Activated naive CD8-positive, alpha-beta T cell treated with anti-CD3 and anti-CD28 coated beads, Interleukin-2, amount 50 U/mL, for 24 hours (primary cell): ENCODE data around the gene TMIE.

Source experiments
- ATAC-seq: fragments of 150-1000 bp; cut with Tn5 transposase; one replicate; pipeline ENCODE4 v1.10.0; 2021
- DNase-seq: peaks from one replicate; pipeline ENCODE4 v3.0.0; 2021
- H3K27ac Mint-ChIP-seq: one replicate; pipeline ENCODE4 v1.8.0; 2021; ENCODE audit warnings: mild to moderate bottlenecking, mixed read lengths
- H3K27me3 Mint-ChIP-seq: one replicate; pipeline ENCODE4 v1.8.0; 2021; ENCODE audit warnings: mixed read lengths
- H3K36me3 Mint-ChIP-seq: one replicate; pipeline ENCODE4 v1.8.0; 2021; ENCODE audit warnings: low read depth, mixed read lengths
- H3K4me1 Mint-ChIP-seq: one replicate; pipeline ENCODE4 v1.8.0; 2021; ENCODE audit warnings: mixed read lengths
- H3K4me3 Mint-ChIP-seq: one replicate; pipeline ENCODE4 v1.8.0; 2021; ENCODE audit warnings: mild to moderate bottlenecking, moderate library complexity, mixed read lengths
- H3K9me3 Mint-ChIP-seq: one replicate; pipeline ENCODE4 v1.8.0; 2021; ENCODE audit warnings: mixed read lengths

Gene TMIE, protein sequence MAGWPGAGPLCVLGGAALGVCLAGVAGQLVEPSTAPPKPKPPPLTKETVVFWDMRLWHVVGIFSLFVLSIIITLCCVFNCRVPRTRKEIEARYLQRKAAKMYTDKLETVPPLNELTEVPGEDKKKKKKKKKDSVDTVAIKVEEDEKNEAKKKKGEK

DNA sequence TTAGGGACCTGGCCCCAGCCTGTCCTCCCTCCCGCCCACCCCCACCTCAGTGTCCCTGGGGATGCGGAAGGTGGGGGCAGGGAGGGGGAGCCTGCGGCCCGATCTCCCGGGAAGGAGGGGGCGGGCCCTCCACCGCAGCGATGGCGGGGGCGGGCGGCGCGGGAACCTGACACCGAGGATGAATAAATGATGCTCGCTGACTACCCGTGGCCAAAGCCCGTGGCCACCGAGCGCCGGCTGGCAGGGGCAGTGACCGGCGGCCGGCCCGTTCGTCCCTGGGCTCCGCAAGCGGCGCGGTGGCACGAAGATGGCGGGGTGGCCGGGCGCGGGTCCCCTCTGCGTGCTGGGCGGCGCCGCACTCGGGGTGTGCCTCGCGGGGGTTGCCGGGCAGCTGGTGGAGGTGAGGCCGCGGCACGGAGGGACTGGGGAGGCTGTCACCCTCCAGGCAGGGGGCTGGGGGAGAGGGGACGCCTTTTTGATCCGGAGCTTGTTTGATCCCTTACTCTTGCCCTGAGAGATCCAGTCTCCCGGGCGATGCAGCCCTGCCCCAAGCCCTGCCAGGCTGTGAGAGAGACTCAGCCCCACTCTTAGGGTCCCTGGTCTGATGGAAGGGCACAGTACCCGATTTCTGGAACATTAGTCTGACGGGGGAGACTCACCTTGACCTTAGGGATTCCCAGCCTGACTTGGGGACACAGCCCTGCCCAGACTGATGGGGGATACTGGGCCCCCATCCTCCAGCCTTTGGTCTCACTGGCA, at the start of gene TMIE:
Gene TMIE (plus strand): TSS at position 212 of the 759 bp plus-strand sequence. CDS start 96 bp downstream, at position 308.
- no peak for DNase-seq
- Mint-ChIP-seq H3K36me3 (no peaks in the 10 kb centered on the region), H3K4me1 (peaks cover 2% of the 10 kb centered on the region), H3K9me3 (no peaks in the 10 kb centered on the region), H3K27me3 (peaks cover 11% of the 10 kb centered on the region), H3K27ac (no peak within 1 kb of the TSS), H3K4me3 (no peak within 1 kb of the TSS)
- no peak for ATAC-seq

DNA sequence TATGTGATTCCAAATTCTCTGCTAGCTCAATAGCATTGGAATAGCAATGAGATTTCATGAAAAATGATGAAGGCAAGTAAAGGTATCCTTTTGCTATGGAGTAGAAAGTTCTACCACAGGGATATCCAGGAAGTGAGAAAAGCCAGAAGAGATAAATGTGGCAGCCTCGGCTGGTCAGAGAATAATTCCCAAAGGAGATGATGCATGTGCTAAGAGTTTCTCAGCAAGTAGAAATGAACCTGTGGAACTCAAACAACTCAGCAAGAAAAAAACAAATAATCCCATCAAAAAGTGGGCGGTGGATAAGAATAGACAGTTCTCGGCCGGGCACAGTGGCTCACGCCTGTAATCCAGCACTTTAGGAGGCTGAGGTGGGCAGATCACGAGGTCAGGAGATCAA, 45.9 kb upstream of the TMIE start:
- H3K4me3 Mint-ChIP-seq = no peak overlapping the region
- H3K36me3 Mint-ChIP-seq = no peaks in the 10 kb centered on the region
- no peaks in the 10 kb centered on the region for H3K4me1 Mint-ChIP-seq
- no peak overlapping the region for H3K27ac Mint-ChIP-seq
- ATAC-seq = no peak
- no peak for DNase-seq
- peaks cover 11% of the 10 kb centered on the region for H3K9me3 Mint-ChIP-seq
- peaks cover 7% of the 10 kb centered on the region for H3K27me3 Mint-ChIP-seq

DNA sequence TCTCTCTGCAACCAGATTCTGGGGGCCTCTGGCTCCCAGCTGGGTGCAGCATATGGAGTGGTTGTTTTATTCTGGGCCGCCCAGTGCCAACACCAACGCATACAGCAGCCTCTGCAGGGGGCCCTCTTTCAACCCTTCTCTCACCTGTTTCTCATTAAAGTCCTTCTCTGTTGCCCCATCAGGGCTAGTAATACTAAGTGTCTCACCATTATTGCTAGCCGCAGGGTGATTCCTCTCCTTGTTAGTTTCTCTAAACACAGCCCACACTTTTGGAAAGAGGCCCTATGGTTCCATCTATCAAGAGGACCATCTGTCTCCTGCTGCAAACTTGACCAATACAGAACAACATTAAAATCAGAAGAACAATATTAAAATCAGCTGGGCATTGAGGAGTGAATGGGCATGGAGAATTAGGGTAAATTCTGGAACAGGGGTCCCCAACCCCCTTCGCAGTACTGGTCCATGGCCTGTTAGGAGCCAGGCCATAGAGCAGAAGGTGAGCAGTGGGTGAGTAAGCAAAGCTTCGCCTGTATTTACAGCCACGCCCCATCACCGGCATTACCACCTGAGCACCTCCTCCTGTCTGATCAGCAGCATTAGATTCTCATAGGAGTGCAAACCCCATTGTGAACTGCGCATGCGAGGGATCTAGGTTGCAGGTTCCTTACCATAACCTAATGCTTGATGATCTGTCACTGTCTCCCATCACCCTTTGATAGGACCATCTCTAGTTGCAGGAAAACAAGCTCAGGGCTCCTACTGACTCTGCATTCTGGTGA, 44.2 kb upstream of the TMIE start:
- DNase-seq (no peak), ATAC-seq (no peak)
- Mint-ChIP-seq H3K9me3 (peaks cover 6% of the 10 kb centered on the region), H3K4me1 (no peaks in the 10 kb centered on the region), H3K27me3 (peaks cover 4% of the 10 kb centered on the region), H3K36me3 (no peaks in the 10 kb centered on the region), H3K27ac (no peak overlapping the region), H3K4me3 (no peak overlapping the region)

DNA sequence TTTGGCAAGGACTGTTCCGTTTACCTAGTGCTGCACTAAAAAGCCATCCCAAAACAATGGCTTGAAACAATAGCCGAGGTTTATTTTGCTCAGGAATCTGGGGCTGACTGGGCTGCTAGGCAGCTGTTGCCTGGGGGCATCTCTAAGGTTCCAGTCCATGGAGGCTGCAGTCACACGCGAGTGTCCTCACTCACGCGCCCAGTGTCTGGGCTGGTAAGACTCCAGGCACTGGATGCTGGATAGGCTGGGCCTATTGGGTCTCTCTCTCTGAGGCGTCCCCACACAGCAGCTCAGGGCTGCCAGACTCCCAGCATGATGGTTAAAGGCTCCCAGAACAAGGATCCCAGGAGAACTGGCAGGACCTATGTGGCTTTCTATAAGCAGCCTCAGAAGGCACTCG, 41.9 kb upstream of the TMIE start:
- no peaks in the 10 kb centered on the region for H3K36me3 Mint-ChIP-seq
- H3K9me3 Mint-ChIP-seq = no peaks in the 10 kb centered on the region
- H3K27me3 Mint-ChIP-seq = no peaks in the 10 kb centered on the region
- DNase-seq (no peak), ATAC-seq (no peak)
- no peak overlapping the region for H3K27ac Mint-ChIP-seq
- H3K4me1 Mint-ChIP-seq = no peaks in the 10 kb centered on the region
- no peak overlapping the region for H3K4me3 Mint-ChIP-seq

DNA sequence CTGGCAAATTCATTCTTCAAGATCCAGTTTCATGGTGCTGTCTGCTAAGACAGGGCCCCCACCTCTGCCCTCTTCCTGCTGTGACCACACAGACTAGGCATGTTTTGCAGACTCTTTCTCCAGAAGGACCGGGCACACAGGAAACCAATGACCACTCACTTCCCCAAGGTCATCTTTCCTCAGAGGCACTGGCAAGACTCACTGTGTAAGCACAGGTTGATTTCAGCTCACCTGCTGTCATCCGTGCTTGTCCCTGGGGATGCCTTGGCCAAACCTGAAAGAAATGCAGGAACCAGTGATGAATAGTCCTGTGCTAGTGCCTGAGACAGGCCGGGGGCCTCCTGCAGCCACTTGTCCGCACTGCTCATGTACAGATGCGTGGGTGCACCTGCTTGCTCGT, 41.2 kb upstream of the TMIE start:
- H3K4me1 Mint-ChIP-seq = no peaks in the 10 kb centered on the region
- ATAC-seq = no peak
- H3K36me3 Mint-ChIP-seq = no peaks in the 10 kb centered on the region
- no peak overlapping the region for H3K4me3 Mint-ChIP-seq
- H3K9me3 Mint-ChIP-seq = no peaks in the 10 kb centered on the region
- no peak overlapping the region for H3K27ac Mint-ChIP-seq
- no peaks in the 10 kb centered on the region for H3K27me3 Mint-ChIP-seq
- no peak for DNase-seq

DNA sequence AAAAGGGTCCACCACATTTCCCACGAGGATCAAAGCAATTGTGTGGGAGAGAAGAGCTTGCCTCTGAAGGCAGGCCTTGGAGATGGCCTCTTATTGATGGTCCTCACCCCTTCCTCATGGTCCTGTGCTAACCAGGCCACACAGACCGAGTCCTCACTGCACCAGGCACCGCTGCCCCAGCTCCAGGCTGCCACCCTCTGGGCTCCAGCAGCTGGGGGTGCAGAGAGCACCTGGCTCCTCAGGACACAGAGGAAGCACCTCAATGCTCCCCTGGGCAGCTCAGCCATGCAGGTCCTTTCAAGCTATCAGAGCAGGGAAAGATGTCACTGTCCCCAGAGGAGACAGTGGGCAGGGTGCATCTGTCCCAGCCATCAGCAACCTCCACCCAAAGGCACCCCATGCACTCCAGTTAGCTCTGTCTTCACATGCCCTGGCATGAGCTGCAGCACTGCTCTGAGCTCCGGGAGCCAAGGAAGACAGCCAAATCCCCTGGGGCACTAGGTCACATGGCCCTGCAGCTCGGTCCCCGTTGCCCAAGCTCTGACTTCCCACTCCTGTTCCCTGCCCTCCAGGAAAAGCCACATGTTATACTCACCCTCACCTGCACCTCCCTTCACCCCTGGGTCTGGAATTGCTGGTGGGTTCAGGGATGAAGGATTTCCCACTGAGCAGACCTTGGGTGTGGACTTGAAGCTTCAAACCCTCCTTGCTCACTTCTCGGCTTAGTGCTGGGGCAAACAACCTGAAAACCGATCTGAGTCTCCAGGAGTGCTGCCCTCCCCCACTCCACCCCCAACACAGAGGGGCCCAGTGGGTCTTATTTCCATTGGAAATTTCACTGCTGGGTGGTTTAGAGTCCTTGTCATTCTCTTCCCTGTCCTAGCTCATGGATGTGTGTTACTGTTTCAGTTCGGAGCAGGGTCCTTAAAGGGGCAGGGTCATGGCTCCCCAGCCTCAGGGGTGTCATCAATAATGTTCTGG, 40.4 kb upstream of the TMIE start:
- DNase-seq (no peak), ATAC-seq (no peak)
- no peak overlapping the region for H3K27ac Mint-ChIP-seq
- no peak overlapping the region for H3K4me3 Mint-ChIP-seq
- H3K9me3 Mint-ChIP-seq = no peaks in the 10 kb centered on the region
- H3K4me1 Mint-ChIP-seq = no peaks in the 10 kb centered on the region
- no peaks in the 10 kb centered on the region for H3K36me3 Mint-ChIP-seq
- no peaks in the 10 kb centered on the region for H3K27me3 Mint-ChIP-seq

DNA sequence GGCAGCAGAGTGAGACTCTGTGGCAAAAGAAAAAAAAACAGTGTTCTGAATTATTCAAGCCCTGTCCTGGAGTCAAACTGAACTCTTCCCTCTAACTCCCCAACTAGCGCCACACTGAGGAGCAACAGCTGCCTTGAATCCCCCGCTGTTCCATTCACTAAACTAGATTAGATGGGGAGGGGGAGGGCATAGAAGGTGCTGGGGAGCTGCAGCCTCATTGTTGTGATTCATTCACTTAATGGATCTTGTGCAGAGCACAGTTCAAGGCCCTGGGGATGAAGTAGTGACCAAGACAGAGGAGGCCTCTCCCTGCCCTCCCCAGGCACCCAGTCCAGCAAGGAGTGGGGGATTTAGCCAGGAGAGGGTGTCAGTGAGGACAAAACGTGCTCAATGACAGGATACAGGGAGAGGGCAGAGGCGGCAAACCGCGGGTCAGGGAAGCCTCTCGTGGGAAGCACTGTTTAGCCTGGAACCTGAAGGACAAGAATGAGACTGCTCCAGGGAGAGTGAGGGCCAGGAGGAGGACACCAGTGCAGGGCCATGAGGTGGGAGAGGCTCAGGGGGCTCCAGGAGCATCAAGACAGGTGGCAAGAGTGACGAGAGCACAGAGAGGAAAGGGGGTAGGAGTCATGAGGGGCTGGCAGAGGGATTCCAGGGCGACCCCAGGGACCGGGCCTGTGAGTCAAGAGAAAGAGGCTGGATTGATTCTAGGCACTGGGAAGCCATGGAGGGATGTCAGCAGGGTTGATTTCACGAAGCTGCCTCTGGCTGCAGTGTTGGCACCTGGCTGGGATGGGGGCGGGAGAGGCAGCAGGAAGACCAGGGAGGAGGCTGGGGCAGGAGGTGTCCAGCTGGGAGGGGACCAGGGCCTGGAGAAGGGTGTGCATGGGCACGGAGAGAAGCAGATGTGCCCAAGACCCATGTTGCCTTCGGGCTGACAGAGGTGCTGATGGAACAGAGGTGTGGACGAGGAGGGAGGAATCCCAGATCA, 39.1 kb upstream of the TMIE start:
- Mint-ChIP-seq H3K9me3 (no peaks in the 10 kb centered on the region), H3K27me3 (no peaks in the 10 kb centered on the region), H3K27ac (no peak overlapping the region), H3K4me1 (no peaks in the 10 kb centered on the region), H3K36me3 (no peaks in the 10 kb centered on the region), H3K4me3 (no peak overlapping the region)
- DNase-seq (no peak), ATAC-seq (no peak)

DNA sequence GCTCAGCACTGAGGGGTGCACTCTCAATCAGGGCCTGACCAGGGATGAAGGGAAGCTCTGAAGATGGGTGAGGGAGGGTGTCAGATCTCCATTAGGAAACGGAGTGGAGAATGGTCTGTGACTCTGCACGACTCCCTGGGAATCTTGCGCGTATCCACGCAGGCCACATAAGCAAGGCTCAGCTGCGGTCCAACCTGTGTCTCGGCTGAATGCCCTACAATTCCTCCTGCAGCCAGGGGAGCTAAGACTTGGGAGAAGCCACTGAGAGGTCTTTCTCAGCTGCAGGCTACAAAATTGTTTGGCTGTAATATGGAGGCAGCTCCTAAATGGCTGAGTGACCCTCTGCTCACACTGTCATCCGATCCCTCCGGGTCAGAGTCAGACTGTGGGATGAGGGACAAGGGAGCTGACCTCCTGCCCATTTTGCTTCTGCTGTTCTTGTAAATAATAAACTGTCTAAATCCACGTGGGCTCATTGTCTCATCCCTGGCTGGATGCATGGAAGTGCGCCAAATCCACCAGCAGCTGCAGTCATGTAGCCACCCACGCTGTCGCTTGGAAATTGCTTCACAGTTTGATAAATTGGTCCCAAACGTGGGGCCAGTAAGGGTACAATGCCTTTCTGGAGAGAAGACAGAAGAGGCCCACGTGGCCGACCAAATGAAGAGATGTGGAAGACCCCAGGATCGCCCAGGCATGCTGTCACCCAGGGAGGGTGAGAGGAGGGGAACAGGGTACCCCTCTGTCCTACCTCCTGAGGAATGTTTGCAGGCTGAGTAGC, 38.2 kb upstream of the TMIE start:
- Mint-ChIP-seq H3K27ac (no peak overlapping the region), H3K4me1 (no peaks in the 10 kb centered on the region), H3K36me3 (no peaks in the 10 kb centered on the region), H3K27me3 (no peaks in the 10 kb centered on the region), H3K4me3 (no peak overlapping the region), H3K9me3 (no peaks in the 10 kb centered on the region)
- DNase-seq = no peak
- ATAC-seq = no peak

DNA sequence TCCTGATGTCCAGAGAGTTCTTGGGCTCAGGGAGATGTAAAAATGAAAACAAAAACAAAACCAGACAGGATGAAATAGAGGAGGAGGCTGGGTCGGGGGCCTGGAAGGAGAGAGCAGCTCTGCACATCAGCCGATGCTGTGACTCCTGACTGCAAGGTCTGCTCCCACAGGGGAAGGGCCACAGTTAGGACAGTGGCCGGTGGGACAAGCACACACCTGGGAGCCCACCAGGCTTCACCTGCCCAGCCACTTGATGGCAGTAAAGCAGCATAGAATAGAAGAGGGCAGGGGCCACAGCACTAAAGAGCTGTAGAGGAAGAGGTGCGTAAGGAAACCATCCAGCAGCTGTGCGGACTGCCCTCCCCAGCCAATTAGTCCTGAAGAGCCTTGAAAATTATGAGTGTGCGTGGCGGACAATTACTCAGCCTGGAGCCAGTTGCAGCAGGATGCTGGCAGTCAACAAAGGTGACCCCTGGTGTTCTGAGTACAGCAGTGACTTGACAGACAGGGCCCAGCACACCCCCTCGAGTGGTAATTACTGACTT, 37.5 kb upstream of the TMIE start:
- H3K36me3 Mint-ChIP-seq = no peaks in the 10 kb centered on the region
- no peaks in the 10 kb centered on the region for H3K27me3 Mint-ChIP-seq
- H3K4me3 Mint-ChIP-seq = no peak overlapping the region
- DNase-seq (no peak), ATAC-seq (no peak)
- H3K4me1 Mint-ChIP-seq = no peaks in the 10 kb centered on the region
- no peaks in the 10 kb centered on the region for H3K9me3 Mint-ChIP-seq
- H3K27ac Mint-ChIP-seq = no peak overlapping the region

DNA sequence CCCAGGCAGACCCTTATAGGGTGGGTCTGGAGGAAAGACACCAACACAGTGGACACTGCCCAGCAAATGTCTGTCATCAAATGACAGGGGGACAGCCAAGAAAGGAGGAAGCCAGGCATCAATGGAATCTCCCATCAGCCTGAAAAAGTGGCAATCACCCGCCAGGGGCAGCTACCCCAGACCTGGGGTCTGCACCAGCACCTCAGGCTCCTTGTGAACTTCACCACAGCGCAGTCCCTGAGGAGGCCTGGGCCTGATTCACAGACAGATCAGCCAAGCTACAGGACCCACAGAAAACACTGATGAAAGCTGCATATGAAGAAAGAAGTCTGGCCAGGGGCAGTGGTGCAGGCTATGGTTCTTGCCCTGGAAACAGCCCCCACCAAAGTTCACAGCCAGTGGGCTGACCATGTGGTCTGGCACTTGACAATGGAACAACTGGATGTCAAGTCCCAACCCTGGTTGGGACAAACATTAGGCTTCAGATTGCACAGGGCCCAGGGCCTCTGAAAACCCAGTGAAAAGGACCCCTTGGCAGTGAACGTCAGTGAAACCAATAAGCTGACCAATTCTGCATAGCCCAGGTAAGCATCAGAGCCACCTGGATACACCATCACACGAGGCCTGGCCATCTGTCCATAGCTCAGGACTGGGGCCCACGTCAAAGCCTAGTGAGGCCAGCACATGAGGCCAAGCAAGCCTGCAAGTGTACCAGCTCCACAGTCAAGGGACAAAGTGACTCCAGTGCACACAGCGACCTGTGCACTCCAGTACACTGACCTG, 36.8 kb upstream of the TMIE start:
- ATAC-seq = no peak

DNA sequence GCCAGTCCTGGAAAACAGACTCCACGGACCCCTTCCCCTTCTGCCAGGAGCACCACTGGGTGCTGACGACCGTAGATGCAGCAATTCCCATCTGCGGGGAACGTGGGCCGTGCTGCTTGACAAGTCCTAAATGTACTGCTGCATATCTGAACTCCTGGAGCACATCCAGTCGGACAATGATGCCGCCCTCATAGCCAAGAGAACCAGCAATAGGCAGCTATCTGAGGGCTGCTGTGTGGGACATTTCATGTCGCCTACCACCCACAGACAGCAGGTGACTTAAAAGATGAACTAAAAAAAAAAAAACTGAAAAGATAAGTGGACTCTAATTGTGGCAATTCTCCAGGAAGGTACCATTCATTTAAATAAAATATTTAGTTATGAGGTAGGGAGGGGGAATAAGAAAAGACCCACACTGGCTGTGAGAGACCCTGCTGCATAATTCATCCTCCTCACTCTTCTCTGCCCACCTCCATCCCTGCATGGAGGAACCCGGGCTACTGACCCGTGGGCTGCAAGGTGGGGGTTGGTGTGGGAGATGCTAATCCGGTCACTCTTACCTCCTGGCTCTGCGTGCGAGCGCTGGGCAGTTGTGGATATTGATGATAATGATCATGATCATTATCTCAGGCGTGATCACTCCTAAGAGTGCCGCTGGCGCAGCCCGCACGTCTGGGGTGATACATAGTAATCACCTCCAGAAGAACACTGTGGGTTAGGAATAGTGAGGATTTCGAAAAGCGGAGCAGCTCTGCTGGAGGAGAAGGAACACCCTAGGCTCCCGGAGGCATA, 36.0 kb upstream of the TMIE start:
- DNase-seq (no peak), ATAC-seq (no peak)
- Mint-ChIP-seq H3K4me1 (no peaks in the 10 kb centered on the region), H3K36me3 (no peaks in the 10 kb centered on the region), H3K27me3 (no peaks in the 10 kb centered on the region), H3K4me3 (no peak overlapping the region), H3K27ac (no peak overlapping the region), H3K9me3 (no peaks in the 10 kb centered on the region)

More for the DNA sequence above, 36.8 kb upstream of the TMIE start:
- no peaks in the 10 kb centered on the region for H3K9me3 Mint-ChIP-seq
- no peak overlapping the region for H3K27ac Mint-ChIP-seq
- H3K27me3 Mint-ChIP-seq = no peaks in the 10 kb centered on the region
- no peaks in the 10 kb centered on the region for H3K36me3 Mint-ChIP-seq
- H3K4me3 Mint-ChIP-seq = no peak overlapping the region
- no peak for DNase-seq
- H3K4me1 Mint-ChIP-seq = no peaks in the 10 kb centered on the region
